ENCODE measurements around the gene STK16. TPM values are rescaled to one million over a fixed set of nuclear protein-coding genes. Genes with fewer than 3 reads are reported as not detected.

The STK16 gene
- total RNA-seq, 2 donors from 2014 or later: 8.0 to 16.8 TPM

GRCh38 chr2:219229305-219230058, 15.8 kb upstream of the STK16 start, which contains the start of the genes ANKZF1 and ATG9A:
ANKZF1 (plus strand) TSS chr2:219229806; CDS start chr2:219230258, 452 bp downstream.
ATG9A (minus strand) TSS chr2:219229636; CDS start chr2:219228024, 1,612 bp downstream.
- peaks cover 19 to 31% of the 10 kb centered on the region in 2 donors for H3K36me3 ChIP-seq (replicated peaks in 1 of 2; ENCODE audit: insufficient read depth in 1 of 2, low read depth in 2 of 2)
- TF ChIP-seq CTCF (IDR thresholded peaks at IDR 0.05) (peak in 1 of 7 experiments; percentile 2), POLR2A (IDR thresholded peaks at IDR 0.05) (peak; percentile 60 to 91 (median 89))
- no peaks in the 10 kb centered on the region for H3K9me3 ChIP-seq
- peak within 1 kb of the TSS; percentile 48 for H3K4me3 ChIP-seq
- DNase-seq (peak; percentile 98 to 99 (median 99)), ATAC-seq (peak; percentile 98)
- 0 to 1% methylated on average over 18 to 72 of the region's 80 CpGs for WGBS, 2 donors
- H3K4me1 ChIP-seq: peaks cover 31% of the 10 kb centered on the region
- H3K27me3 ChIP-seq: no peaks in the 10 kb centered on the region
- intact Hi-C loops (cut with DNase I): loop anchor here (10.0 kb wide), 1 partner anchor 55 kb away; the partner anchor contains the start of genes CNPPD1, RETREG2 and SLC23A3
- peak within 1 kb of the TSS; percentile 80 to 96 (median 90) for H3K27ac ChIP-seq

GRCh38 chr2:219230059-219230540, 15.2 kb upstream of the STK16 start:
- WGBS, 2 donors: 0% methylated on average over 17 to 24 of the region's 24 CpGs
- H3K9me3 ChIP-seq: no peaks in the 10 kb centered on the region
- no peaks in the 10 kb centered on the region for H3K27me3 ChIP-seq
- H3K4me1 ChIP-seq: peaks cover 31% of the 10 kb centered on the region
- TF ChIP-seq POLR2A (IDR thresholded peaks at IDR 0.05) (no peak), CTCF (IDR thresholded peaks at IDR 0.05) (peak in 1 of 7 experiments; percentile 4)
- peak overlapping the region; percentile 71 to 96 (median 86) for H3K27ac ChIP-seq
- peaks cover 17 to 31% of the 10 kb centered on the region in 2 donors for H3K36me3 ChIP-seq (replicated peaks in 1 of 2; ENCODE audit: insufficient read depth in 1 of 2, low read depth in 2 of 2)
- ATAC-seq (peak; percentile 31), DNase-seq (peak; percentile 57 to 73 (median 67))
- H3K4me3 ChIP-seq: peak overlapping the region; percentile 25 to 38
- intact Hi-C loops (cut with DNase I): no loop called here

- intact Hi-C loops (cut with DNase I): no loop called here
- ATAC-seq: no peak
- no peak overlapping the region for H3K27ac ChIP-seq
- WGBS, 2 donors: 92 to 97% methylated on average over 3 of the region's 3 CpGs
- TF ChIP-seq CTCF (IDR thresholded peaks at IDR 0.05) (no peak), POLR2A (IDR thresholded peaks at IDR 0.05) (no peak)
- no peaks in the 10 kb centered on the region for H3K9me3 ChIP-seq
- H3K36me3 ChIP-seq (replicated peaks in 1 of 2; ENCODE audit: insufficient read depth in 1 of 2, low read depth in 2 of 2): peaks cover 30 to 36% of the 10 kb centered on the region in 2 donors
- no peaks in the 10 kb centered on the region for H3K27me3 ChIP-seq
- DNase-seq: no peak
- H3K4me3 ChIP-seq: no peak overlapping the region
- peaks cover 14% of the 10 kb centered on the region for H3K4me1 ChIP-seq
Measured at GRCh38 chr2:219234331-219234730, 10.9 kb upstream of the STK16 start.

GRCh38 chr2:219243291-219243761, 2.0 kb upstream of the STK16 start:
- Histone ChIP-seq H3K4me3 (no peak overlapping the region), H3K36me3 (replicated peaks in 1 of 2; ENCODE audit: insufficient read depth in 1 of 2, low read depth in 2 of 2) (no peaks in the 10 kb centered on the region), H3K27ac (no peak overlapping the region), H3K4me1 (peaks cover 36% of the 10 kb centered on the region), H3K9me3 (no peaks in the 10 kb centered on the region), H3K27me3 (no peaks in the 10 kb centered on the region)
- DNase-seq (peak in 1 of 4 donors; percentile 35), ATAC-seq (no peak)
- 50 to 61% methylated on average over 24 to 28 of the region's 28 CpGs for WGBS, 2 donors
- intact Hi-C loops (cut with DNase I): no loop called here
- TF ChIP-seq POLR2A (IDR thresholded peaks at IDR 0.05): no peak
- TF ChIP-seq CTCF (IDR thresholded peaks at IDR 0.05): no peak
